CD4-positive, CD25-positive, alpha-beta regulatory T cell (primary cell): ENCODE results near the gene KSR2. TPM values are rescaled to one million over a fixed set of nuclear protein-coding genes. Genes with fewer than 3 reads are reported as not detected.

Source experiments
- ATAC-seq, 2 donors: fragments of 150-1000 bp; cut with Tn5 transposase; one replicate each; pipeline ENCODE4 v1.10.0; 2021; ENCODE audit warnings: low read depth in 2 of 2, moderate number of reproducible peaks in 2 of 2, moderate library complexity in 1 of 2
- DNase-seq, 3 donors: peaks; one replicate each; pipeline versions ENCODE4 v3.0.0 to v3.0.0-alpha.2; 2012 to 2022; ENCODE audit warnings: mixed read lengths in 1 of 3
- H3K27ac ChIP-seq: one replicate; pipeline ENCODE4 v1.7.0; 2013; ENCODE audit warnings: mild to moderate bottlenecking, low read length; ENCODE audit not compliant: insufficient read depth, poor library complexity, severe bottlenecking
- H3K27me3 ChIP-seq: one replicate; pipeline ENCODE4 v1.7.0; 2013; ENCODE audit warnings: low read length; ENCODE audit not compliant: control insufficient read depth, insufficient read depth
- H3K36me3 ChIP-seq: one replicate; pipeline ENCODE4 v1.7.0; 2013; ENCODE audit warnings: mild to moderate bottlenecking, low read length, moderate library complexity; ENCODE audit not compliant: control insufficient read depth, insufficient read depth
- H3K4me1 ChIP-seq: 2 replicates; pipeline ENCODE4 v1.7.0; 2013; ENCODE audit warnings: mild to moderate bottlenecking, low read length; ENCODE audit not compliant: insufficient read depth, control insufficient read depth, poor library complexity, severe bottlenecking
- H3K4me3 ChIP-seq: one replicate; pipeline ENCODE4 v1.7.0; 2013; ENCODE audit warnings: low read depth, mild to moderate bottlenecking, low read length, moderate library complexity
- H3K9me3 ChIP-seq, 2 experiments: 1 replicate in 1 of 2; 2 replicates in 1 of 2; pipeline ENCODE4 v1.7.0; 2013; ENCODE audit warnings: low read length in 2 of 2, mild to moderate bottlenecking in 1 of 2, moderate library complexity in 1 of 2; ENCODE audit not compliant: control insufficient read depth in 2 of 2
- H3K27ac Mint-ChIP-seq, 3 donors: one replicate each; pipeline ENCODE4 v1.8.0; 2020 to 2022; ENCODE audit warnings: mild to moderate bottlenecking in 3 of 3, mixed read lengths in 3 of 3, moderate library complexity in 2 of 3
- H3K27me3 Mint-ChIP-seq: one replicate; pipeline ENCODE4 v1.8.0; 2022; ENCODE audit warnings: mild to moderate bottlenecking, mixed read lengths
- H3K36me3 Mint-ChIP-seq: one replicate; pipeline ENCODE4 v1.8.0; 2020; ENCODE audit warnings: mixed read lengths
- H3K4me1 Mint-ChIP-seq, 4 donors: one replicate each; pipeline ENCODE4 v1.8.0; 2020 to 2022; ENCODE audit warnings: mixed read lengths in 4 of 4, mild to moderate bottlenecking in 1 of 4
- H3K4me3 Mint-ChIP-seq, 4 donors: one replicate each; pipeline ENCODE4 v1.8.0; 2020 to 2022; ENCODE audit warnings: mild to moderate bottlenecking in 4 of 4, mixed read lengths in 4 of 4, moderate library complexity in 3 of 4
- H3K9me3 Mint-ChIP-seq, 7 donors: one replicate each; pipeline ENCODE4 v1.8.0; 2020 to 2022; ENCODE audit warnings: mixed read lengths in 7 of 7, mild to moderate bottlenecking in 3 of 7, moderate library complexity in 2 of 7
- polyA plus RNA-seq, 4 donors: library from polyadenylated mRNA; unstranded; fragments of 300-500 nt; fragmentation: Illumina TruSeq; gene quantifications; one replicate each; pipeline ENCODE4 v1.2.3, GENCODE V29; 2021
- total RNA-seq: library from RNA; stranded (reverse); gene quantifications from one replicate; pipeline ENCODE4 v1.2.3, GENCODE V29; 2022

The KSR2 gene
- total and polyA plus RNA-seq, 5 donors from 2014 or later, result 0.20 TPM; not detected in 4

DNA sequence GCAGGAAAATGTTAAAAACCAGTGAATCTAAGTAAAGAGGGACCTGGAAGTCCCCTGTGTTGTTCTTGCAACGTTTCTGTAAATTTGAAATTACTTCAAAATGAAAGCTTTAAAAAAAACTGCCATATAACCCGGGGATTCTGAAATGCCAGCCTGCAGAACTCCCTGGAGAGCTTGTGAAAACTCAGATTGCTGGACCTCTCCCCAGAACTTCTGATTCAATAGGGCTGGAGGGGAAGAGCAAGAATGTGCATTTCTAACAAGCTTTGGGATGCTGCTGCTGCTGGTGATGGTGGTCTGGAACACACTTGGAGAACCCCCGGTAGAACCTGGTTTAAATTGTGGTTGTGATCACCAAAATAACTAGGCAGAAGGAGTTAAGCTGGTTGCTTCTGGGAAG is 307.3 kb downstream of the KSR2 start:
- Histone ChIP-seq H3K27ac (no peak overlapping the region), H3K4me1 (no peaks in the 10 kb centered on the region), H3K36me3 (no peaks in the 10 kb centered on the region), H3K4me3 (no peak overlapping the region), H3K27me3 (no peaks in the 10 kb centered on the region), H3K9me3 (no peaks in the 10 kb centered on the region)
- Mint-ChIP-seq H3K27me3 (no peaks in the 10 kb centered on the region), H3K27ac (no peak overlapping the region), H3K9me3 (peaks cover 0 to 2% (median 0%) of the 10 kb centered on the region in 7 donors), H3K4me1 (no peaks in the 10 kb centered on the region), H3K36me3 (no peaks in the 10 kb centered on the region), H3K4me3 (no peak overlapping the region)
- no peak for DNase-seq
- no peak for ATAC-seq

- ATAC-seq (no peak), DNase-seq (no peak)
- H3K9me3 Mint-ChIP-seq, result peaks cover 0 to 2% (median 0%) of the 10 kb centered on the region in 7 donors
- Histone ChIP-seq H3K9me3 (no peaks in the 10 kb centered on the region), H3K36me3 (no peaks in the 10 kb centered on the region), H3K4me3 (no peak overlapping the region), H3K4me1 (no peaks in the 10 kb centered on the region), H3K27me3 (no peaks in the 10 kb centered on the region), H3K27ac (no peak overlapping the region)
- no peaks in the 10 kb centered on the region for H3K36me3 Mint-ChIP-seq
- H3K4me1 Mint-ChIP-seq, result no peaks in the 10 kb centered on the region
- H3K27me3 Mint-ChIP-seq, result no peaks in the 10 kb centered on the region
- H3K27ac Mint-ChIP-seq, result no peak overlapping the region
- no peak overlapping the region for H3K4me3 Mint-ChIP-seq
Measured at GRCh38 chr12:117660896-117661295, 307.9 kb downstream of the KSR2 start.

DNA sequence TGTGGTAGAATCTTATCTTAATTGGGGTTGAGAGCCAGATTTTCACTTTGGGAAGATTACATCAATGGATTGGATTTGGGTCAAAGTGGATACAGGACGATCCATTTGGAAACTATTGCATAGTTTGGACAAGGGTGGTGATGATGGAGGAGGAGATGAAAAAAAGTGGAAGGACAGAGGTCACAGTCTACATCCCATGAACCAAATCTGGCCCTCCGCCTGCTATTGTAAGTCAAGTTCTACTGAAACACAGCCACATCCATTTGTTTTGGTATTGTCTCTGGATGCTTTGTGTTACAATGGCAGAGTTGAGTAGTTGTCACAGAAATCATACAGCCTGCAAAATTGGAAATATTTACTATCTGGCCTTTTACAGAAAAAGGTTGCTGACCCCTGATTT is 310.6 kb downstream of the KSR2 start:
- no peaks in the 10 kb centered on the region for H3K27me3 ChIP-seq
- no peak for DNase-seq
- Mint-ChIP-seq H3K4me1 (no peaks in the 10 kb centered on the region), H3K36me3 (no peaks in the 10 kb centered on the region), H3K27me3 (no peaks in the 10 kb centered on the region), H3K9me3 (peaks cover 0 to 2% (median 0%) of the 10 kb centered on the region in 7 donors), H3K4me3 (no peak overlapping the region), H3K27ac (no peak overlapping the region)
- H3K9me3 ChIP-seq, result no peaks in the 10 kb centered on the region
- no peak overlapping the region for H3K27ac ChIP-seq
- H3K36me3 ChIP-seq, result no peaks in the 10 kb centered on the region
- H3K4me1 ChIP-seq, result no peaks in the 10 kb centered on the region
- no peak for ATAC-seq
- H3K4me3 ChIP-seq, result no peak overlapping the region

- H3K9me3 Mint-ChIP-seq, result peaks cover 0 to 11% (median 4%) of the 10 kb centered on the region in 7 donors
- H3K27ac Mint-ChIP-seq, result no peak overlapping the region
Measured at GRCh38 chr12:117649796-117650195, 319.0 kb downstream of the KSR2 start.

DNA sequence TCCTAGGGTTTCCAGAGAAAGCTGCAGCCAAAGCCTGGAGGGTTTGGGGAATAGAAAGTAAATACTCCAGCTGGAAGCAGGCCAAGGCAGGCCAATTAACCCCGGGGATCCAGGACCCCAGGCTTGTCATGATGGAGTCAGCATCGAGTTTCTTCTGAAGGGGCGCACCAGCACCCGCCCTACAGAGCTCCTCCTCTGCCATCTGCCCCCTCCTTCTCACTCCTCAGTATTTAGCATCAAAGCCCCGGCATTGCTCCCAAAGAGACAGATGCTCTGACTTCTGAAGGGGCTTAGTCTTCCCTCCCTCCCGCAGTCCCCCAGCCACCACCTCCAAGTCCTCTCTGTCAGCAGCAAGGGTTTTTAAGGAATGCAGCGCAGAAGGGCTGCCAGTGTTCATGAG is 322.3 kb downstream of the KSR2 start:
- Mint-ChIP-seq H3K9me3 (peaks cover 0 to 9% (median 0%) of the 10 kb centered on the region in 7 donors), H3K27ac (no peak overlapping the region), H3K4me1 (no peaks in the 10 kb centered on the region), H3K27me3 (no peaks in the 10 kb centered on the region), H3K4me3 (no peak overlapping the region), H3K36me3 (no peaks in the 10 kb centered on the region)
- no peaks in the 10 kb centered on the region for H3K9me3 ChIP-seq
- no peaks in the 10 kb centered on the region for H3K36me3 ChIP-seq
- no peaks in the 10 kb centered on the region for H3K27me3 ChIP-seq
- no peak for DNase-seq
- no peak overlapping the region for H3K4me3 ChIP-seq
- no peak overlapping the region for H3K27ac ChIP-seq
- H3K4me1 ChIP-seq, result no peaks in the 10 kb centered on the region
- ATAC-seq, result no peak

More at GRCh38 chr12:117649796-117650195, 319.0 kb downstream of the KSR2 start:
- no peak overlapping the region for H3K4me3 Mint-ChIP-seq
- no peaks in the 10 kb centered on the region for H3K36me3 Mint-ChIP-seq
- H3K4me1 ChIP-seq, result no peaks in the 10 kb centered on the region
- no peaks in the 10 kb centered on the region for H3K27me3 Mint-ChIP-seq
- no peak overlapping the region for H3K4me3 ChIP-seq
- H3K4me1 Mint-ChIP-seq, result no peaks in the 10 kb centered on the region
- ATAC-seq (no peak), DNase-seq (no peak)
- H3K27me3 ChIP-seq, result no peaks in the 10 kb centered on the region
- no peak overlapping the region for H3K27ac ChIP-seq
- no peaks in the 10 kb centered on the region for H3K36me3 ChIP-seq
- H3K9me3 ChIP-seq, result no peaks in the 10 kb centered on the region

- Histone ChIP-seq H3K4me3 (no peak overlapping the region), H3K27me3 (no peaks in the 10 kb centered on the region), H3K36me3 (no peaks in the 10 kb centered on the region), H3K9me3 (no peaks in the 10 kb centered on the region), H3K27ac (no peak overlapping the region), H3K4me1 (no peaks in the 10 kb centered on the region)
- Mint-ChIP-seq H3K9me3 (peaks cover 0 to 6% (median 0%) of the 10 kb centered on the region in 7 donors), H3K36me3 (no peaks in the 10 kb centered on the region), H3K4me3 (no peak overlapping the region), H3K4me1 (no peaks in the 10 kb centered on the region), H3K27me3 (no peaks in the 10 kb centered on the region), H3K27ac (no peak overlapping the region)
- DNase-seq (no peak), ATAC-seq (no peak)
Measured at GRCh38 chr12:117645473-117645872, 323.3 kb downstream of the KSR2 start.

GRCh38 chr12:117643971-117644370 is 324.8 kb downstream of the KSR2 start:
- Histone ChIP-seq H3K27me3 (no peaks in the 10 kb centered on the region), H3K36me3 (no peaks in the 10 kb centered on the region), H3K4me1 (no peaks in the 10 kb centered on the region), H3K4me3 (no peak overlapping the region), H3K27ac (no peak overlapping the region), H3K9me3 (no peaks in the 10 kb centered on the region)
- H3K4me1 Mint-ChIP-seq, result no peaks in the 10 kb centered on the region
- H3K27me3 Mint-ChIP-seq, result no peaks in the 10 kb centered on the region
- H3K4me3 Mint-ChIP-seq, result no peak overlapping the region
- H3K9me3 Mint-ChIP-seq, result peaks cover 0 to 6% (median 0%) of the 10 kb centered on the region in 7 donors
- H3K27ac Mint-ChIP-seq, result no peak overlapping the region
- DNase-seq (no peak), ATAC-seq (no peak)
- no peaks in the 10 kb centered on the region for H3K36me3 Mint-ChIP-seq

DNA sequence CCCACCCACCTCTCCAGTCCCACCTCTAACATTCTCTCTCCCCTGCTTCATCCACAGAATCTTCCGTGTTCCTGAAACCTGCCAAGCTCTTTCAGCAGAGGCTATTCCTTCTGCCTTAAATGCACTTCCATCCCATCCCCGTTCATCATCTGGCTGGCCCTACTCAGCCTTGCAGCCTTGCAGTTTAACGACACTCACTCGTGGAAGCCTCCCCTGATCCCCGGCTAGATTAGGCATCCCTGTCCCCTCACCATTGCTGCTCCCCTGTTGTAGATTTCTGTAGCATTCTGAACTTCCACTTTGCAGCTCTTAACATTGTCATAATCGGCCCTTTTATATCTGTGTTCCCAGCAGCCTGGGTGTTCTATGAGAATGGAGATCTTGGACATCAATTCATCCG is 326.9 kb downstream of the KSR2 start:
- H3K4me3 Mint-ChIP-seq, result no peak overlapping the region

More for the DNA sequence above, 326.9 kb downstream of the KSR2 start:
- Histone ChIP-seq H3K27ac (no peak overlapping the region), H3K4me3 (no peak overlapping the region), H3K4me1 (no peaks in the 10 kb centered on the region), H3K27me3 (no peaks in the 10 kb centered on the region), H3K9me3 (peaks cover 0 to 2% of the 10 kb centered on the region in 2 experiments), H3K36me3 (no peaks in the 10 kb centered on the region)
- DNase-seq, result no peak
- H3K4me1 Mint-ChIP-seq, result no peaks in the 10 kb centered on the region
- H3K9me3 Mint-ChIP-seq, result peaks cover 0 to 6% (median under 1%) of the 10 kb centered on the region in 7 donors
- no peaks in the 10 kb centered on the region for H3K27me3 Mint-ChIP-seq
- no peak overlapping the region for H3K27ac Mint-ChIP-seq
- no peaks in the 10 kb centered on the region for H3K36me3 Mint-ChIP-seq
- no peak for ATAC-seq
